Smooth muscle cell of the brain vasculature (primary cell): ENCODE measurements around the gene BRD2.

Experiments
- DNase-seq: peaks from one replicate; pipeline ENCODE4 v3.0.0-alpha.2; 2012; ENCODE audit warnings: low read depth, low spot score

The BRD2 gene

GRCh38 chr6:32993363-32993973 lies 25.1 kb downstream of the BRD2 start:
- no peak for DNase-seq

- DNase-seq: no peak
Measured at GRCh38 chr6:32995448-32995847, 27.1 kb downstream of the BRD2 start.

GRCh38 chr6:33000055-33000454 lies 31.7 kb downstream of the BRD2 start:
- DNase-seq: no peak

GRCh38 chr6:33001685-33002084 lies 33.3 kb downstream of the BRD2 start:
- no peak for DNase-seq

GRCh38 chr6:33004940-33005339 lies 36.5 kb downstream of the BRD2 start:
- no peak for DNase-seq

- no peak for DNase-seq
Measured at GRCh38 chr6:33007831-33008400, 39.5 kb downstream of the BRD2 start.

GRCh38 chr6:33008944-33009861 lies 40.8 kb downstream of the BRD2 start, which contains the start of gene HLA-DOA:
Gene HLA-DOA, minus strand, starts transcription at chr6:33009591.
- DNase-seq: peak; percentile 9

- no peak for DNase-seq
Measured at GRCh38 chr6:33010356-33010755, 42.0 kb downstream of the BRD2 start.

- no peak for DNase-seq
Measured at GRCh38 chr6:33013608-33014007, 45.2 kb downstream of the BRD2 start.

GRCh38 chr6:33014841-33015634 lies 46.6 kb downstream of the BRD2 start:
- DNase-seq: peak; percentile 70

- DNase-seq: no peak
Measured at GRCh38 chr6:33015798-33016197, 47.4 kb downstream of the BRD2 start.

GRCh38 chr6:33017018-33017417 lies 48.6 kb downstream of the BRD2 start:
- DNase-seq: no peak

GRCh38 chr6:33017694-33018353 lies 49.4 kb downstream of the BRD2 start:
- DNase-seq: no peak

GRCh38 chr6:33018418-33018817 lies 50.0 kb downstream of the BRD2 start:
- DNase-seq: no peak

GRCh38 chr6:33018904-33019303 lies 50.5 kb downstream of the BRD2 start:
- no peak for DNase-seq

GRCh38 chr6:33019372-33019771 lies 51.0 kb downstream of the BRD2 start:
- DNase-seq: no peak

GRCh38 chr6:33021917-33022316 lies 53.5 kb downstream of the BRD2 start:
- DNase-seq: no peak

GRCh38 chr6:33023536-33023935 lies 55.1 kb downstream of the BRD2 start:
- DNase-seq: no peak

GRCh38 chr6:33024521-33024920 lies 56.1 kb downstream of the BRD2 start:
- DNase-seq: no peak

GRCh38 chr6:33028220-33028849 lies 59.9 kb downstream of the BRD2 start:
- DNase-seq: no peak
